H1 (cell line): ENCODE results near the gene OR4F6. TPM values are rescaled to one million over a fixed set of nuclear protein-coding genes. Genes with fewer than 3 reads are reported as not detected.
"Not testable (repeated sequence)": the region's sequence is repeated elsewhere in the genome, so short reads cannot be mapped to it uniquely, and the experiment has no call there.

Experiments
- CTCF ChIA-PET: fragments of 300-600 bp; sonication (Branson Sonifier 250); formaldehyde crosslinking; loops from one replicate; lab custom pipeline; 2021; ENCODE audit not compliant: partially characterized antibody; lab: Charles Lee
- POLR2A ChIA-PET: fragments of 300-600 bp; sonication (Branson Sonifier 250); formaldehyde crosslinking; loops from one replicate; lab custom pipeline; 2021; ENCODE audit warnings: inconsistent platforms; ENCODE audit not compliant: partially characterized antibody; lab: Charles Lee
- DNase-seq, 2 experiments: peaks; one replicate each; pipeline versions ENCODE4 v3.0.0 to v3.0.0-alpha.2; 2010 to 2022; ENCODE audit warnings: low spot score in 2 of 2, low read depth in 1 of 2, mixed read lengths in 1 of 2
- FAIRE-seq: peaks from 2 replicates; lab custom pipeline; 2011; peaks lifted over from hg19 to GRCh38; lab: Jason Lieb, UNC
- H2AFZ ChIP-seq: 2 replicates; pipeline ENCODE4 v1.8.1; 2012; ENCODE audit warnings: low read length, inconsistent platforms
- H2AK5ac ChIP-seq: 2 replicates; pipeline ENCODE4 v1.6.1; 2013; ENCODE audit warnings: low read depth, low read length
- H2BK120ac ChIP-seq: replicated peaks from 2 replicates; pipeline ENCODE3; 2013; ENCODE audit warnings: low read depth, low read length, inconsistent platforms
- H2BK12ac ChIP-seq: 2 replicates; pipeline ENCODE4 v1.6.1; 2013; ENCODE audit warnings: low read depth, low read length
- H2BK15ac ChIP-seq: 2 replicates; pipeline ENCODE4 v1.6.1; 2013; ENCODE audit warnings: low read length
- H2BK20ac ChIP-seq: 2 replicates; pipeline ENCODE4 v1.6.1; 2013; ENCODE audit warnings: low read length
- H2BK5ac ChIP-seq: 2 replicates; pipeline ENCODE4 v1.6.1; 2013; ENCODE audit warnings: low read depth, low read length
- H3K14ac ChIP-seq: 2 replicates; pipeline ENCODE4 v1.6.1; 2013; ENCODE audit warnings: inconsistent platforms; ENCODE audit not compliant: insufficient read length
- H3K18ac ChIP-seq: 2 replicates; pipeline ENCODE4 v1.6.1; 2013; ENCODE audit warnings: low read length; ENCODE audit errors: extremely low read depth
- H3K23ac ChIP-seq: 2 replicates; pipeline ENCODE4 v1.6.1; 2013; ENCODE audit warnings: inconsistent platforms; ENCODE audit not compliant: insufficient read length
- H3K23me2 ChIP-seq: 2 replicates; pipeline ENCODE4 v1.6.1; 2013; ENCODE audit warnings: low read depth, low read length
- H3K27ac ChIP-seq: 2 replicates; pipeline ENCODE4 v1.6.1; 2011; ENCODE audit warnings: low read depth, low read length, inconsistent platforms
- H3K27me3 ChIP-seq, 4 experiments: replicated peaks in 1 of 4; 1 replicate in 1 of 4; 2 replicates in 3 of 4; pipeline versions ENCODE4 v1.6.1 to v1.8.1; 2011 to 2013; ENCODE audit warnings: low read length in 3 of 4, mild to moderate bottlenecking in 3 of 4, inconsistent platforms in 2 of 4, mixed read lengths in 2 of 4, moderate library complexity in 1 of 4; ENCODE audit not compliant: control insufficient read depth in 3 of 4, insufficient read depth in 3 of 4; ENCODE audit errors: extremely low read depth in 1 of 4
- H3K36me3 ChIP-seq, 4 experiments: 2 replicates each; pipeline versions ENCODE4 v1.6.1 to v1.8.1; 2011 to 2013; ENCODE audit warnings: mild to moderate bottlenecking in 4 of 4, low read length in 3 of 4, moderate library complexity in 2 of 4, control low read depth in 1 of 4, inconsistent platforms in 1 of 4; ENCODE audit not compliant: insufficient read depth in 4 of 4, control insufficient read depth in 2 of 4
- H3K4ac ChIP-seq: replicated peaks from 2 replicates; pipeline ENCODE3; 2013; ENCODE audit warnings: low read length, low read depth, mixed read lengths, inconsistent platforms; ENCODE audit not compliant: insufficient read length
- H3K4me1 ChIP-seq, 4 experiments: replicated peaks in 1 of 4; 1 replicate in 1 of 4; 2 replicates in 3 of 4; pipeline versions ENCODE4 v1.6.1 to v1.8.1; 2011 to 2013; ENCODE audit warnings: low read length in 3 of 4, inconsistent platforms in 2 of 4, mixed read lengths in 1 of 4; ENCODE audit not compliant: insufficient read depth in 4 of 4, control insufficient read depth in 3 of 4
- H3K4me2 ChIP-seq, 2 experiments: 2 replicates each; pipeline versions ENCODE4 v1.6.1 to v1.8.1; 2011 to 2013; ENCODE audit warnings: low read depth in 2 of 2, low read length in 2 of 2, control low read depth in 1 of 2, inconsistent platforms in 1 of 2, mild to moderate bottlenecking in 1 of 2; ENCODE audit not compliant: insufficient read depth in 1 of 2
- H3K4me3 ChIP-seq, 4 experiments: fragments of 200-600, 300-600 bp in 1 of 4; sonication (generic), shearing (Covaris generic), sonication (Bioruptor Twin) in 1 of 4; 2 replicates each; pipeline versions ENCODE4 v1.5.1 to v1.8.1; 2011 to 2016; ENCODE audit warnings: low read length in 4 of 4, low read depth in 3 of 4, control low read depth in 2 of 4, inconsistent platforms in 2 of 4, mild to moderate bottlenecking in 2 of 4, mixed read lengths in 1 of 4, moderate library complexity in 1 of 4; ENCODE audit not compliant: insufficient read depth in 2 of 4; ENCODE audit errors: extremely low read depth in 1 of 4
- H3K56ac ChIP-seq: replicated peaks from 2 replicates; pipeline ENCODE3; 2013; ENCODE audit warnings: low read depth, mild to moderate bottlenecking, mixed read lengths, low read length, inconsistent platforms; ENCODE audit not compliant: insufficient read length
- H3K79me1 ChIP-seq: 2 replicates; pipeline ENCODE4 v1.6.1; 2013; ENCODE audit warnings: low read depth, low read length, control low read depth
- H3K79me2 ChIP-seq, 2 experiments: 2 replicates each; pipeline versions ENCODE4 v1.6.1 to v1.8.1; 2012 to 2013; ENCODE audit warnings: low read length in 2 of 2, mild to moderate bottlenecking in 2 of 2, inconsistent platforms in 1 of 2; ENCODE audit not compliant: insufficient read depth in 2 of 2, control insufficient read depth in 1 of 2
- H3K9ac ChIP-seq, 4 experiments: replicated peaks in 1 of 4; 1 replicate in 1 of 4; 2 replicates in 3 of 4; pipeline versions ENCODE4 v1.6.1 to v1.8.1; 2011 to 2013; ENCODE audit warnings: low read depth in 3 of 4, low read length in 3 of 4, control low read depth in 2 of 4, mild to moderate bottlenecking in 2 of 4, moderate library complexity in 2 of 4, inconsistent platforms in 1 of 4; ENCODE audit errors: extremely low read depth in 1 of 4
- H3K9me3 ChIP-seq, 2 experiments: 2 replicates each; pipeline versions ENCODE4 v1.6.1 to v1.8.1; 2012 to 2013; ENCODE audit warnings: mild to moderate bottlenecking in 2 of 2, moderate library complexity in 2 of 2, control low read depth in 1 of 2, inconsistent platforms in 1 of 2, low read depth in 1 of 2, low read length in 1 of 2, mixed read lengths in 1 of 2; ENCODE audit not compliant: insufficient read depth in 2 of 2
- H4K20me1 ChIP-seq, 2 experiments: replicated peaks in 1 of 2; 2 replicates each; pipeline versions ENCODE3 to v1.8.1; 2011 to 2013; ENCODE audit warnings: inconsistent platforms in 2 of 2, low read length in 2 of 2, mild to moderate bottlenecking in 1 of 2; ENCODE audit not compliant: insufficient read depth in 2 of 2, control insufficient read depth in 1 of 2
- H4K5ac ChIP-seq: 2 replicates; pipeline ENCODE4 v1.6.1; 2013; ENCODE audit warnings: low read length, low read depth, mixed read lengths, inconsistent platforms; ENCODE audit not compliant: insufficient read length
- H4K8ac ChIP-seq: 2 replicates; pipeline ENCODE4 v1.8.0; 2013; ENCODE audit warnings: mild to moderate bottlenecking, moderate library complexity, low read length, inconsistent platforms; ENCODE audit not compliant: insufficient read depth; ENCODE audit errors: extremely low read depth
- H4K91ac ChIP-seq: replicated peaks from 2 replicates; pipeline ENCODE3; 2013; ENCODE audit warnings: low read length, mixed read lengths, inconsistent platforms; ENCODE audit not compliant: insufficient read length
- WGBS, 2 experiments: shearing (Covaris generic) in 1 of 2; methylation state at CpG; one replicate each; pipeline versions ENCODE4 v1.1.6 to v1.1.7; 2013 to 2015; ENCODE audit warnings: low lambda C conversion rate in 2 of 2, mixed read lengths in 2 of 2, inconsistent platforms in 1 of 2, low coverage in 1 of 2, missing lambda C conversion rate in 1 of 2; ENCODE audit not compliant: insufficient replicate concordance in 2 of 2, insufficient coverage in 1 of 2, insufficient read length in 1 of 2; ENCODE audit errors: extremely low coverage in 1 of 2, missing lambda C conversion rate in 1 of 2; 5-methylcytosine and 5-hydroxymethylcytosine counted together
- polyA plus RNA-seq, 7 experiments: library from polyadenylated mRNA; depleted of rRNA in 3 of 7; stranded (reverse) in 5 of 7; unstranded in 2 of 7; fragments of >200 nt in 5 of 7; fragments of 200-250 nt in 2 of 7; gene quantifications; 1 replicate in 5 of 7; 2 replicates in 1 of 7; 4 replicates in 1 of 7; pipeline versions ENCODE4 v1.2.1 to v1.2.3, GENCODE V29; 2011 to 2013; ENCODE audit warnings: missing spikeins in 2 of 7, mixed read lengths in 2 of 7
- total RNA-seq: library from RNA; stranded (reverse); fragmentation: NEBNext Ultra II Directional; extraction: Animal tissue kit (Norgen Biotek cat#: 25700); gene quantifications from 2 replicates; pipeline ENCODE4 v1.2.1, GENCODE V29; 2021

The OR4F6 gene
- total and polyA plus RNA-seq, 2 of the 8 experiments (the other 6 are each of a cell fraction or from before 2014, with no cell fraction given): not detected

DNA sequence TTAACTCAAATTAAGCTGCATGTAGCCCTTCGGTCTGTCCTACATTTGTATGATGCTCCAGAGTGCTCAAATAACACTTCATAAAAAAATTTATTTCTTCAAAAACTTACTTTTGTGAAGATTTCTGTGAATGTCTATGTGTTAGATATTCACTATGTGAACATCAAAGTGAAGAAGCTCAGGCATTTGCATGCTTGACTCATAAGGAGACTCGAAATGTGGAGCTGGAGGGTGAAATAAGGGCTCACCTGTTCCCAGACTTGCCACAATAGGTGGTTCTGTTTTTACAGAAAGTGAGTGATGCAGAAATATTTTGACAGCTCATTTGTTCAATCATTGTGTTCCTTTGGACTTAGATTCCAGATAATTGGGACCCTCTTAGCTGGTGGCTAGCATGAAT lies 16.9 kb upstream of the OR4F6 start:
- POLR2A ChIA-PET, H3K27ac ChIP-seq, H4K8ac ChIP-seq, H2BK12ac ChIP-seq, FAIRE-seq, H4K20me1 ChIP-seq, DNase-seq, H4K5ac ChIP-seq, H2BK120ac ChIP-seq, H2BK15ac ChIP-seq, H3K18ac ChIP-seq, H3K56ac ChIP-seq, H3K36me3 ChIP-seq, H3K23ac ChIP-seq, H3K23me2 ChIP-seq, H4K91ac ChIP-seq, H3K9ac ChIP-seq, H3K4me3 ChIP-seq, H2BK20ac ChIP-seq, H3K79me1 ChIP-seq, H3K4me1 ChIP-seq, H3K27me3 ChIP-seq, H3K9me3 ChIP-seq, CTCF ChIA-PET, H3K4ac ChIP-seq, H2AK5ac ChIP-seq, H3K79me2 ChIP-seq, H2BK5ac ChIP-seq, H3K14ac ChIP-seq, H2AFZ ChIP-seq, H3K4me2 ChIP-seq: not testable (repeated sequence)
- WGBS, 2 experiments: 74% methylated on average over 2 of the region's 2 CpGs; no CpG with 5 or more reads in 1 of the 2 experiments

DNA sequence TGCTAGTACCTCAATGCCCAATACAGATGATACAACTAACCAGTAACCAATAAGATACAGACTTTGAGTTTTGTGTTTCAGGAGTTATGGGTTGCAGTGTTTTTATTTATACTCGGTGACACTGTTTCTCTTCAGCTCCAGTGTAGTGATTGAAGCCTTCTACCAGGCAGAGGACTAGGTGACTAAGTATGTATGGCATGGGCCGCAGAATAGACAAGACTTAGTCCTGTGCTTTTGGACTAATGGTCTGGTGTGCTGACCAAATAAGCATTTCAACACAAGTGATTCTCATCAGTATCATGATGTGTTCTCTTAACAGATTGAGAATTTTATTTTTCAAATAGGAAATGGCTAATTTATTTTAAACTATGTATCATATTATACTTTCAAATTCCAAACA lies 15.3 kb upstream of the OR4F6 start:
- H3K14ac ChIP-seq, H3K4me3 ChIP-seq, H2BK12ac ChIP-seq, H3K4ac ChIP-seq, H3K4me1 ChIP-seq, H2BK5ac ChIP-seq, H3K23ac ChIP-seq, H3K23me2 ChIP-seq, H3K36me3 ChIP-seq, H2BK20ac ChIP-seq, H2AK5ac ChIP-seq, DNase-seq, H2BK15ac ChIP-seq, H3K9ac ChIP-seq, H4K5ac ChIP-seq, H4K91ac ChIP-seq, H2AFZ ChIP-seq, CTCF ChIA-PET, POLR2A ChIA-PET, H3K79me2 ChIP-seq, H3K18ac ChIP-seq, H4K20me1 ChIP-seq, H3K79me1 ChIP-seq, H2BK120ac ChIP-seq, FAIRE-seq, H3K56ac ChIP-seq, H3K27me3 ChIP-seq, H3K9me3 ChIP-seq, H3K27ac ChIP-seq, H3K4me2 ChIP-seq, H4K8ac ChIP-seq: not testable (repeated sequence)
- 83% methylated on average over 2 of the region's 2 CpGs; no CpG with 5 or more reads in 1 of the 2 experiments for WGBS, 2 experiments
